ENCODE data around the gene GNG12. TPM values are rescaled to one million over a fixed set of nuclear protein-coding genes. Genes with fewer than 3 reads are reported as not detected.
A peak's percentile ranks its signal among the peaks of the same experiment; 100 is the strongest.

GNG12 gene
- total RNA-seq, 1 experiment from 2014 or later = 117 TPM

- H3K27ac Mint-ChIP-seq (ENCODE audit: low read depth, unreplicated experiment) = no peak overlapping the region
These were observed 11.7 kb upstream of the GNG12 start for GRCh38 chr1:67844988-67845387.

GRCh38 chr1:67843746-67844145 is 10.5 kb upstream of the GNG12 start:
- Mint-ChIP-seq H3K36me3 (ENCODE audit: insufficient read depth, unreplicated experiment) (no peaks in the 10 kb centered on the region), H3K9me3 (ENCODE audit: unreplicated experiment) (no peaks in the 10 kb centered on the region), H3K4me1 (ENCODE audit: insufficient read depth, unreplicated experiment) (peaks cover 28% of the 10 kb centered on the region), H3K4me3 (ENCODE audit: unreplicated experiment) (no peak overlapping the region), H3K27me3 (ENCODE audit: insufficient read depth, unreplicated experiment) (no peaks in the 10 kb centered on the region), H3K27ac (ENCODE audit: low read depth, unreplicated experiment) (no peak overlapping the region)
- ChIA-PET POLR2A (interaction anchor here (1.2 kb wide), 1 partner anchor 15 kb away, joined by 4 read pairs; no protein-coding TSS in a partner anchor), CTCF (interaction anchor here (0.9 to 5.2 kb wide), 2 partner anchors 72 to 77 kb away, joined by 4 to 28 read pairs; no protein-coding TSS in a partner anchor)
- no peak for TF ChIP-seq CTCF (IDR thresholded peaks at IDR 0.05; ENCODE audit: unreplicated experiment)
- intact Hi-C loops (cut with micrococcal nuclease) = no loop called here
- no peak for DNase-seq (ENCODE audit: unreplicated experiment)
- no TSS peak for BruUV-seq (replicated peaks)

More at GRCh38 chr1:67844988-67845387, 11.7 kb upstream of the GNG12 start:
- BruUV-seq (replicated peaks) = no TSS peak
- Mint-ChIP-seq H3K36me3 (ENCODE audit: insufficient read depth, unreplicated experiment) (no peaks in the 10 kb centered on the region), H3K9me3 (ENCODE audit: unreplicated experiment) (no peaks in the 10 kb centered on the region), H3K4me1 (ENCODE audit: insufficient read depth, unreplicated experiment) (peaks cover 28% of the 10 kb centered on the region), H3K4me3 (ENCODE audit: unreplicated experiment) (no peak overlapping the region), H3K27me3 (ENCODE audit: insufficient read depth, unreplicated experiment) (no peaks in the 10 kb centered on the region)
- POLR2A ChIA-PET = interaction anchor here (0.7 to 1.3 kb wide), 3 partner anchors 10 to 729 kb away, joined by 3 to 6 read pairs (median 3); no protein-coding TSS in a partner anchor
- CTCF ChIA-PET = interaction anchor here (0.6 to 5.2 kb wide), 10 partner anchors 9 to 625 kb away, joined by 3 to 28 read pairs (median 3); no protein-coding TSS in a partner anchor
- intact Hi-C loops (cut with micrococcal nuclease) = no loop called here
- no peak for TF ChIP-seq CTCF (IDR thresholded peaks at IDR 0.05; ENCODE audit: unreplicated experiment)
- no peak for DNase-seq (ENCODE audit: unreplicated experiment)

GRCh38 chr1:67843331-67843730 is 10.1 kb upstream of the GNG12 start:
- Mint-ChIP-seq H3K4me1 (ENCODE audit: insufficient read depth, unreplicated experiment) (peaks cover 32% of the 10 kb centered on the region), H3K36me3 (ENCODE audit: insufficient read depth, unreplicated experiment) (no peaks in the 10 kb centered on the region), H3K9me3 (ENCODE audit: unreplicated experiment) (no peaks in the 10 kb centered on the region), H3K27me3 (ENCODE audit: insufficient read depth, unreplicated experiment) (no peaks in the 10 kb centered on the region), H3K4me3 (ENCODE audit: unreplicated experiment) (no peak overlapping the region), H3K27ac (ENCODE audit: low read depth, unreplicated experiment) (no peak overlapping the region)
- CTCF ChIA-PET = interaction anchor here (0.9 to 5.2 kb wide), 2 partner anchors 72 to 77 kb away, joined by 4 to 28 read pairs; no protein-coding TSS in a partner anchor
- BruUV-seq (replicated peaks) = no TSS peak
- intact Hi-C loops (cut with micrococcal nuclease) = no loop called here
- TF ChIP-seq CTCF (IDR thresholded peaks at IDR 0.05; ENCODE audit: unreplicated experiment) = no peak
- POLR2A ChIA-PET = interaction anchor here (1.2 kb wide), 1 partner anchor 14 kb away, joined by 4 read pairs; no protein-coding TSS in a partner anchor
- no peak for DNase-seq (ENCODE audit: unreplicated experiment)

- Mint-ChIP-seq H3K27ac (ENCODE audit: low read depth, unreplicated experiment) (peak overlapping the region; percentile 17), H3K4me1 (ENCODE audit: insufficient read depth, unreplicated experiment) (peaks cover 37% of the 10 kb centered on the region), H3K27me3 (ENCODE audit: insufficient read depth, unreplicated experiment) (no peaks in the 10 kb centered on the region), H3K36me3 (ENCODE audit: insufficient read depth, unreplicated experiment) (no peaks in the 10 kb centered on the region), H3K4me3 (ENCODE audit: unreplicated experiment) (no peak overlapping the region), H3K9me3 (ENCODE audit: unreplicated experiment) (no peaks in the 10 kb centered on the region)
- CTCF ChIA-PET = interaction anchor here (0.6 to 1.4 kb wide), 6 partner anchors 9 to 75 kb away, joined by 3 to 11 read pairs (median 3); no protein-coding TSS in a partner anchor
- POLR2A ChIA-PET = interaction anchor here (0.7 to 1.6 kb wide), 3 partner anchors 9 to 12 kb away, joined by 3 to 8 read pairs (median 4); no protein-coding TSS in a partner anchor
- no TSS peak for BruUV-seq (replicated peaks)
- intact Hi-C loops (cut with micrococcal nuclease) = no loop called here
- DNase-seq (ENCODE audit: unreplicated experiment) = peak; percentile 31
- TF ChIP-seq CTCF (IDR thresholded peaks at IDR 0.05; ENCODE audit: unreplicated experiment) = no peak
These were observed 7.2 kb upstream of the GNG12 start for GRCh38 chr1:67840449-67840848.

All from MCF 10A (cell line).